HepG2 (cell line): ENCODE data around the gene VEZF1. TPM values are rescaled to one million over a fixed set of nuclear protein-coding genes. Genes with fewer than 3 reads are reported as not detected.

Source experiments
- ATF7 ChIP-seq, 2 experiments: fragments of 450-650 bp in 1 of 2; sonication (generic) in 1 of 2; formaldehyde crosslinking in 1 of 2; IDR thresholded peaks; 2 replicates each; pipeline versions ENCODE4 v1.4.0 to v1.6.1; 2016 to 2020; ENCODE audit warnings: antibody characterized with exemption in 1 of 2, mild to moderate bottlenecking in 1 of 2, missing genetic modification reagents in 1 of 2
- CHCHD3 ChIP-seq: sonication (generic); formaldehyde crosslinking; IDR thresholded peaks from 2 replicates; pipeline ENCODE4 v1.8.0; 2022; ENCODE audit warnings: mild to moderate bottlenecking, missing genetic modification reagents, moderate library complexity
- MED13 ChIP-seq: sonication (generic); formaldehyde crosslinking; IDR thresholded peaks from 2 replicates; pipeline ENCODE4 v1.5.0; 2020; ENCODE audit warnings: missing genetic modification reagents
- MZF1 ChIP-seq: sonication (generic); formaldehyde crosslinking; IDR thresholded peaks from 2 replicates; pipeline ENCODE4 v1.8.1; 2023; ENCODE audit warnings: mild to moderate bottlenecking, missing genetic modification reagents, borderline replicate concordance
- NFIB ChIP-seq: sonication (generic); formaldehyde crosslinking; IDR thresholded peaks from 2 replicates; pipeline ENCODE4 v1.9.0; 2021; ENCODE audit warnings: missing genetic modification reagents, mild to moderate bottlenecking, borderline replicate concordance
- SSRP1 ChIP-seq: IDR thresholded peaks from 2 replicates; pipeline ENCODE4 v1.6.1; 2016; ENCODE audit warnings: control low read depth
- TSC22D2 ChIP-seq: sonication (generic); formaldehyde crosslinking; IDR thresholded peaks from 2 replicates; pipeline ENCODE4 v1.5.1; 2020; ENCODE audit warnings: missing genetic modification reagents, mild to moderate bottlenecking, borderline replicate concordance
- ZNF501 ChIP-seq: sonication (generic); formaldehyde crosslinking; IDR thresholded peaks from 2 replicates; pipeline ENCODE4 v1.5.1; 2020; ENCODE audit warnings: mild to moderate bottlenecking, moderate library complexity, missing genetic modification reagents
- ZNF570 ChIP-seq: sonication (generic); formaldehyde crosslinking; IDR thresholded peaks from 2 replicates; pipeline ENCODE4 v1.4.0; 2020; ENCODE audit warnings: mild to moderate bottlenecking, missing genetic modification reagents, borderline replicate concordance
- ZNF772 ChIP-seq: sonication (generic); formaldehyde crosslinking; IDR thresholded peaks from 2 replicates; pipeline ENCODE4 v1.5.0; 2020; ENCODE audit warnings: mild to moderate bottlenecking, missing genetic modification reagents
- polyA plus RNA-seq, 8 experiments: library from polyadenylated mRNA; depleted of rRNA in 3 of 8; stranded (reverse) in 7 of 8; unstranded in 1 of 8; fragments of >200 nt; fragmentation: Illumina TruSeq in 4 of 8; extraction: Trizol in 4 of 8; gene quantifications; 2 replicates each; pipeline versions ENCODE4 v1.2.1 to v1.2.3, GENCODE V29; 2011 to 2016; ENCODE audit warnings: low read depth in 4 of 8, missing spikeins in 1 of 8, mixed read lengths in 1 of 8; ENCODE audit not compliant: insufficient read depth in 1 of 8
- total RNA-seq, 5 experiments: library from RNA; depleted of rRNA; stranded (reverse); fragments of >200 nt; fragmentation: Illumina TruSeq; extraction: Trizol; gene quantifications; 2 replicates each; pipeline ENCODE4 v1.2.3, GENCODE V29; 2016; ENCODE audit warnings: low read depth in 1 of 5
- TF ChIP-seq, protein P1 (sequence below): sonication (generic); formaldehyde crosslinking; IDR thresholded peaks from 2 replicates; pipeline ENCODE4 v1.8.1; 2023; ENCODE audit warnings: mild to moderate bottlenecking, inconsistent platforms, moderate library complexity, missing genetic modification reagents, borderline replicate concordance
- TF ChIP-seq, protein P2 (sequence below): IDR thresholded peaks from 2 replicates; pipeline ENCODE4 v1.6.1; 2012; ENCODE audit warnings: inconsistent platforms
- TF ChIP-seq, protein P3 (sequence below): sonication (generic); formaldehyde crosslinking; IDR thresholded peaks from 2 replicates; pipeline ENCODE4 v1.4.0; 2020; ENCODE audit warnings: missing genetic modification reagents
- TF ChIP-seq, protein P4 (sequence below): sonication (generic); formaldehyde crosslinking; IDR thresholded peaks from 2 replicates; pipeline ENCODE4 v1.4.0; 2020; ENCODE audit warnings: missing genetic modification reagents
- TF ChIP-seq, protein P5 (sequence below): sonication (generic); formaldehyde crosslinking; IDR thresholded peaks from 2 replicates; pipeline ENCODE4 v1.8.1; 2023; ENCODE audit warnings: mild to moderate bottlenecking, missing genetic modification reagents

The VEZF1 gene
- total and polyA plus RNA-seq, 2 of the 13 experiments (the other 11 are each of a cell fraction or from before 2014, with no cell fraction given): 45.9 to 49.7 TPM

DNA sequence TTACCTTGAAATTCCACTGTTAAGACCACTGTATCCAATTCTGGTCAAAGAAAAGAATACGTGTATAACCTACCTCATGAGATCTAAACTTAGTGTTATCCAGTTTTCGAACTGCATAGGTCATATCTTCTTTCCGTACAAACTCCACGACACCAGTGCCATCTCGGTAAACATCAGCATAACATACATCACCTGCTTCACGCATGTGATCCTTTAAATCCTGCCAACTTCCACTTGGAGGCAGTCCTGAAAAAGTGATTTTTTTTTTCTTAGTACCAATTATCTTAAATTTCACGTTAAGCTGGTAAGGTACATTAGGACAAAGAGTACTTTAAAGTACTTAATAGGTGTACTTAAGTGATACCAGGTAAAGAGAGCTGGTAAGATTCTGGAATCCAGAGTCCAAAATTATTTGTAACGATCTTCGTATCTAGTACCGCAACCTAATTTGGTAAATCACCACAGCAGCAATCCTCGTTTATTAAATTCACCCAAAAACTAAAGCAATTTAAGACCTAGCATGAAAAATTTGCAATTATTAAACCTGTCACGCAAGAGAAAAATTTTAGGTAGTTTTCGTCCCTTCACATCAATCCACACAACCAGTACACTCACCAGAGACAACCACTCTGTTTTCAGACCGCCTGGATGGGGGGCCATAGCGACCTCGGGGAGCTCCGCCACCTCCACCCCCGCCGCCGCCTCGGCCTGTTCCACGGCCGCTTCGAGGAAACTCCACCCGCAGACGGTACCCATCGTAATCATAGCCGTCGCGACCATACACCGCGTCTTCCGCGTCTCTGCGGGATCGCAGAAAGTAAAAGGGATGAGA is 17.9 kb upstream of the VEZF1 start (continued):
- TF ChIP-seq TSC22D2 (CRISPR knock-in tag) (0 out of 2 replicates have a peak, but pooled peaks have one; percentile 23), MED13 (CRISPR knock-in tag) (peak; percentile 10; the same call in 1 of the 2 replicates), ZNF501 (CRISPR knock-in tag) (no peak), SSRP1 (no peak; the same call in 1 of the 2 replicates), ATF7 (IDR thresholded peaks at IDR 0.05) (no peak), ATF7 (CRISPR knock-in tag; IDR thresholded peaks at IDR 0.05) (no peak), NFIB (CRISPR knock-in tag) (no peak), CHCHD3 (no peak), ZNF570 (no peak), ZNF772 (CRISPR knock-in tag) (0 out of 2 replicates have a peak, but pooled peaks have one; percentile 5), MZF1 (CRISPR knock-in tag) (no peak)
- TF ChIP-seq, protein P1, sequence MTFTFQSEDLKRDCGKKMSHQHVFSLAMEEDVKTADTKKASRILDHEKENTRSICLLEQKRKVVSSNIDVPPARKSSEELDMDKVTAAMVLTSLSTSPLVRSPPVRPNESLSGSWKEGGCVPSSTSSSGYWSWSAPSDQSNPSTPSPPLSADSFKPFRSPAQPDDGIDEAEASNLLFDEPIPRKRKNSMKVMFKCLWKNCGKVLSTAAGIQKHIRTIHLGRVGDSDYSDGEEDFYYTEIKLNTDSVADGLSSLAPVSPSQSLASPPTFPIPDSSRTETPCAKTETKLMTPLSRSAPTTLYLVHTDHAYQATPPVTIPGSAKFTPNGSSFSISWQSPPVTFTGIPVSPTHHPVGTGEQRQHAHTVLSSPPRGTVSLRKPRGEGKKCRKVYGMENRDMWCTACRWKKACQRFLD (CRISPR knock-in tag): no peak
- TF ChIP-seq, protein P2, sequence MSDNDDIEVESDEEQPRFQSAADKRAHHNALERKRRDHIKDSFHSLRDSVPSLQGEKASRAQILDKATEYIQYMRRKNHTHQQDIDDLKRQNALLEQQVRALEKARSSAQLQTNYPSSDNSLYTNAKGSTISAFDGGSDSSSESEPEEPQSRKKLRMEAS: 0 out of 2 replicates have a peak, but pooled peaks have one; percentile 8
- TF ChIP-seq, protein P3, sequence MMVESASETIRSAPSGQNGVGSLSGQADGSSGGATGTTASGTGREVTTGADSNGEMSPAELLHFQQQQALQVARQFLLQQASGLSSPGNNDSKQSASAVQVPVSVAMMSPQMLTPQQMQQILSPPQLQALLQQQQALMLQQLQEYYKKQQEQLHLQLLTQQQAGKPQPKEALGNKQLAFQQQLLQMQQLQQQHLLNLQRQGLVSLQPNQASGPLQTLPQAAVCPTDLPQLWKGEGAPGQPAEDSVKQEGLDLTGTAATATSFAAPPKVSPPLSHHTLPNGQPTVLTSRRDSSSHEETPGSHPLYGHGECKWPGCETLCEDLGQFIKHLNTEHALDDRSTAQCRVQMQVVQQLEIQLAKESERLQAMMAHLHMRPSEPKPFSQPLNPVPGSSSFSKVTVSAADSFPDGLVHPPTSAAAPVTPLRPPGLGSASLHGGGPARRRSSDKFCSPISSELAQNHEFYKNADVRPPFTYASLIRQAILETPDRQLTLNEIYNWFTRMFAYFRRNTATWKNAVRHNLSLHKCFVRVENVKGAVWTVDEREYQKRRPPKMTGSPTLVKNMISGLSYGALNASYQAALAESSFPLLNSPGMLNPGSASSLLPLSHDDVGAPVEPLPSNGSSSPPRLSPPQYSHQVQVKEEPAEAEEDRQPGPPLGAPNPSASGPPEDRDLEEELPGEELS (CRISPR knock-in tag): no peak
- TF ChIP-seq, protein P4, sequence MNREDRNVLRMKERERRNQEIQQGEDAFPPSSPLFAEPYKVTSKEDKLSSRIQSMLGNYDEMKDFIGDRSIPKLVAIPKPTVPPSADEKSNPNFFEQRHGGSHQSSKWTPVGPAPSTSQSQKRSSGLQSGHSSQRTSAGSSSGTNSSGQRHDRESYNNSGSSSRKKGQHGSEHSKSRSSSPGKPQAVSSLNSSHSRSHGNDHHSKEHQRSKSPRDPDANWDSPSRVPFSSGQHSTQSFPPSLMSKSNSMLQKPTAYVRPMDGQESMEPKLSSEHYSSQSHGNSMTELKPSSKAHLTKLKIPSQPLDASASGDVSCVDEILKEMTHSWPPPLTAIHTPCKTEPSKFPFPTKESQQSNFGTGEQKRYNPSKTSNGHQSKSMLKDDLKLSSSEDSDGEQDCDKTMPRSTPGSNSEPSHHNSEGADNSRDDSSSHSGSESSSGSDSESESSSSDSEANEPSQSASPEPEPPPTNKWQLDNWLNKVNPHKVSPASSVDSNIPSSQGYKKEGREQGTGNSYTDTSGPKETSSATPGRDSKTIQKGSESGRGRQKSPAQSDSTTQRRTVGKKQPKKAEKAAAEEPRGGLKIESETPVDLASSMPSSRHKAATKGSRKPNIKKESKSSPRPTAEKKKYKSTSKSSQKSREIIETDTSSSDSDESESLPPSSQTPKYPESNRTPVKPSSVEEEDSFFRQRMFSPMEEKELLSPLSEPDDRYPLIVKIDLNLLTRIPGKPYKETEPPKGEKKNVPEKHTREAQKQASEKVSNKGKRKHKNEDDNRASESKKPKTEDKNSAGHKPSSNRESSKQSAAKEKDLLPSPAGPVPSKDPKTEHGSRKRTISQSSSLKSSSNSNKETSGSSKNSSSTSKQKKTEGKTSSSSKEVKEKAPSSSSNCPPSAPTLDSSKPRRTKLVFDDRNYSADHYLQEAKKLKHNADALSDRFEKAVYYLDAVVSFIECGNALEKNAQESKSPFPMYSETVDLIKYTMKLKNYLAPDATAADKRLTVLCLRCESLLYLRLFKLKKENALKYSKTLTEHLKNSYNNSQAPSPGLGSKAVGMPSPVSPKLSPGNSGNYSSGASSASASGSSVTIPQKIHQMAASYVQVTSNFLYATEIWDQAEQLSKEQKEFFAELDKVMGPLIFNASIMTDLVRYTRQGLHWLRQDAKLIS (CRISPR knock-in tag): peak; percentile 72; the same call in 1 of the 2 replicates
- TF ChIP-seq, protein P5, sequence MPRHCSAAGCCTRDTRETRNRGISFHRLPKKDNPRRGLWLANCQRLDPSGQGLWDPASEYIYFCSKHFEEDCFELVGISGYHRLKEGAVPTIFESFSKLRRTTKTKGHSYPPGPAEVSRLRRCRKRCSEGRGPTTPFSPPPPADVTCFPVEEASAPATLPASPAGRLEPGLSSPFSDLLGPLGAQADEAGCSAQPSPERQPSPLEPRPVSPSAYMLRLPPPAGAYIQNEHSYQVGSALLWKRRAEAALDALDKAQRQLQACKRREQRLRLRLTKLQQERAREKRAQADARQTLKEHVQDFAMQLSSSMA (CRISPR knock-in tag): no peak
- TF ChIP-seq, all 625 proteins: peak for 32
